DMS53 (cell line): ENCODE measurements around the gene LSP1.
A peak's percentile ranks its signal among the peaks of the same experiment; 100 is the strongest.

ENCODE experiments used
- DNase-seq: peaks from one replicate; lab custom pipeline; 2025; lab: John Stamatoyannopoulos, UW

Gene LSP1

GRCh38 chr11:1917523-1918435 is 64.9 kb downstream of the LSP1 start:
- DNase-seq, result peak; percentile 32

- no peak for DNase-seq
Observed at GRCh38 chr11:1918436-1919315, 65.8 kb downstream of the LSP1 start.

GRCh38 chr11:1919391-1920127 is 66.7 kb downstream of the LSP1 start, which contains the start of gene TNNT3:
Gene TNNT3, plus strand, starts transcription at chr11:1919703. Its CDS starts 3,172 bp downstream, at chr11:1922875.
- no peak for DNase-seq

GRCh38 chr11:1920128-1920908 is 67.4 kb downstream of the LSP1 start:
- no peak for DNase-seq

GRCh38 chr11:1920909-1921573 is 68.2 kb downstream of the LSP1 start:
- peak; percentile 30 for DNase-seq

DNA sequence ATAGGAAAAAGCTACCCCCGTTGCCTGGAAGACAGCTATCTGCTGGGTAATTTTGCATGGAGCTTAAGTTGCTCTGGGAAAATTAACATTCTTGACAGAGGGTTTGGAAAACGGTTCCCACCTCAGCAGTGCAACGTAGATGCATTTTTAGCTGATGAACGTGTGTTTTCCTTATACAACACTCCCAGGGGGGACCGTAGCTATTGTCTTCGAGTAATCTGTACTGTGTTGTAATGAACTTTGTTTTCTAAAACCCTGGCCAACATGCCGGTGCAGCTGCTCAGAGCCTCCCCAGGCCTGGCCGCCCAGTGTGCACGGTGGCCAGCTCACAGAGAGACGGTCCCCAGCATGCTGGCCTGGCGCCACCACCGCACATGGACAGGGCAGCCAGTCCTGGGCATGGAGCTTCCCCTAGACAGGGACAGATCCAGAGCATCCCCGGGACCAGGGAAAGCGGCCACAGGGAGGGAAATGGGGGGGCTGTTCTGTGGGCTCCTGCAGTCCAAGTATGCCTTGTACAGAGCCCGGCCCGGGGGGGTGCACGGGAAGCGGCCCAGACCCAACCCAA is 68.8 kb downstream of the LSP1 start:
- no peak for DNase-seq

DNA sequence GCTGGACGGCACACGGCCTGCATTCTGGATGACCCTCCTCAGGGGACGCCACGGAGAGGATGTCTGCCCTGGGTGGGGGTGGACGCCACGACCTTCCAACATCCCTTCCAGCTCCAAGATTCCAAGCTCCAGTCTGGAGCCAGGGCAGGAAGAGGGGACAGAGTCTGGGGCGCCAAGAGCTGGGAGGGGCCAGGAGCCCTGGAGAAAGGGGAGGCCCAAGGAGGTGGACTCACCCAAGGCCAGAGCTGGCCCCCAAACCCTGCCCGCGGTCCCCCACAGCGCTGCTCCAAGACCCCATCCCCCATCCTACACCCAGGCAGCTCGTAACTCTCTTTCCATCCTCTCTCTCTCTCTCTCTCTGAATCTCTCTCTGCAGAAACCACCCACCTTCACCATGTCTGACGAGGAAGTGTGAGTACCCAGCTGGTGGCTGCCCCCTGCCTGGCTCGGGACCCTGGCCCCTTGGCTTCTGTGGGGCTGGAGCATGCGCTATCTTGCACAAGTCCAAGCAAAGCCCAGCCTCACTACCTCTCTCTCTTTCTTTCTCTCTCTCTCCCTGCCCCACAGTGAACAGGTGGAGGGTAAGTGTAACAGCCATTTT is 69.7 kb downstream of the LSP1 start:
- DNase-seq, result peak; percentile 48

- DNase-seq, result no peak
Observed at GRCh38 chr11:1923201-1923956, 70.5 kb downstream of the LSP1 start.

DNA sequence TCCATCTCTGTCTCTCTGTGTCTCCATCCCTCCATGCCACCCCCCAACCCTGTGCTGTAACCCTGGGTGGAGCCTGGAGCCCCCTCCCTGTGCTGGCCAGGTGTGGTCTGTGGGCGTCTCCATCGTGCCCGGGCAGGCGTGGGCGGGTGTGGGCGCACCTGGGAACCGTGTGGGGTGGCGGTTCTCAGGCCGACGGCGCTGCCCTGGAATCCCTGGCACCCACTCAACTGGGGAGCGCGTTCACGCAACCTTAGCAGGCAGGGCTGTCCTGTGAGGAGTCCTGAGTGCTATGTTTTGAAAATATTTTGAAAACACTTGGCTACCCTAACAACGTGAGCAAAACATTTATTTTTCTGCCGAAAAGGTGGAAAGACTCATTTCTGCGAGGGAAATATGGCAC is 71.3 kb downstream of the LSP1 start:
- DNase-seq, result no peak

- DNase-seq, result no peak
Observed at GRCh38 chr11:1924646-1925372, 71.9 kb downstream of the LSP1 start.

DNA sequence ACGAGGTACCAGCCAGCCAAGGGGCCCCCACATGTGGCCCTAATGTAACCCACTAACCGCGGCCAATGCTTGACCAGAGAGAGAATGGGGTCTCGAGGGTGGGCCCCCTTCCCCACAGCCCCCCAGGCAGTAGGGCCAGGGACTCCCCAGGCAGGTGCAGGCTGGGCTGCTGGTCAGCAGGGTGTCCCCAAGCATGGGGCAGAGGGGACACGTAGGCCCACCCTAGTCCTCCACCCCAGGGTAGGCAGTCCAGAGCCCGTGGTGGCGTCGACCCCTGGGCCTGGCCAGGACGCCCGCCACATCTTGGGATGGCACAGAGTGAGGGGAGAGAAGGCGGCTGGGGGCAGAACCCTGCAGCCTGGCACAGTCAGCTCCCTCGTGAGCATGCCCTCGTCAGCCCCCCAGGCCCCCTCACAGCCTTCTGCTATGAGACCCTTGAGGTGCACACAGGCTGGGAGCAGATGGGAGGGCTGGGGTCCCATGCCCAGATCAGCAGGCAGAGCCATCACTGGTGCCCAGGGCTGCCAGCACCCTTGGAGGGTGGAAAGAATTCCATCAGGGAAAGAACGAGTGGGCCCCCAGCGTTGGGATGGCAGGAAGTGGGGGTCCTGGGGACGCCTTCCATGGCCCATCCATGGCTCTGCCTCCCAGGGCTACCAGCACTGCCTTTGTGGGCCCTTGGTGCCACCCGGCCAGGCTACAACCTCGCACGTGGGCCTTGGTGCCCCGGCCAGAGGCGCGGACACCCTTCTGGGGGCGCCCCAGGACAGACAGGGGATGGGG is 72.7 kb downstream of the LSP1 start:
- no peak for DNase-seq

GRCh38 chr11:1926156-1927025 is 73.5 kb downstream of the LSP1 start:
- peak; percentile 57 for DNase-seq

GRCh38 chr11:1927026-1927847 is 74.4 kb downstream of the LSP1 start:
- no peak for DNase-seq

- no peak for DNase-seq
Observed at GRCh38 chr11:1927848-1928469, 75.1 kb downstream of the LSP1 start.

DNA sequence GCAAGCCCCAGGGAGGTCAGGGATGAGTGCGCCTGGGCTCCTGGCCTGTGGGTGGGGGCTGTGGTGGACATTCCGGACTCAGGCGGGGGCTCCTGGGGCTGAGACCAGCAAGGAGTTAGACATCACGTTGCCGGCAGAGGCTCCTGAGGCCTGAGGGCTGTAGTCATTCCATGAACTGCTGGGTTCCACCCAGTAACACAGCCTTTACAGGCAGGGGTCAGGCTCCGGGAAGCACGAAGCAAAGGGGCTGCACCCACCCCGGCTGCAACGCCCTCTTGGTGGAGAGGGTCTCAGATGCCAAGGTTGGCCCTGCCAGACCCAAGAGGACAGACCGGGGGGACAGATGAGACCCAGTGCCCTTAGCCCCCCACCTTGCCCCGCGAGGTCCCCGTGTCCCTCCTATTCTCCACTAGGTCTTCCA is 75.6 kb downstream of the LSP1 start:
- DNase-seq, result no peak
